ENCODE data around the gene ZNF217.

DNA sequence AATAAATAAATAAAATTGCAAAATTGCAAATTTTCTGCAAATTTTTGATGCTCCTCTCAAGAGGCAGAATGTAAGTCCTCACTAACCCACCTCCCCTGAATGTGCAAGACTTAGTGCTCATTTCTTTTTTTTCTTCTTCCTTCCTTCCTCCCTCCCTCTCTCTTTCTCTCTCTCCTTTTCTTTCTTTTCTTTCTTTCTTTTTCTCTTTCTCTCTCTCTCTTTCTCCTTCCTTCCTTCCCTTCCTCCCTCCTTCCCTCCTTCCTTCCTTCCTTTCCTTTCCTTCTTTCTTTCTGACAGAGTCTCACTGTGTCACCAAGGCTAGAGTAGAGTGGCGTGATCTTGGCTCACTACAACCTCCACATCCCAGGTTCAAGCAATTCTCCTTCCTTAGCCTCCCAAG is 60.1 kb downstream of the ZNF217 start:
- TF ChIP-seq CTCF (IDR thresholded peaks at IDR 0.05): no peak
- no peak for TF ChIP-seq POLR2A (IDR thresholded peaks at IDR 0.05)

All from right lobe of liver (tissue), 4 donors.